ENCODE measurements around the gene OAS2.

The OAS2 gene

DNA sequence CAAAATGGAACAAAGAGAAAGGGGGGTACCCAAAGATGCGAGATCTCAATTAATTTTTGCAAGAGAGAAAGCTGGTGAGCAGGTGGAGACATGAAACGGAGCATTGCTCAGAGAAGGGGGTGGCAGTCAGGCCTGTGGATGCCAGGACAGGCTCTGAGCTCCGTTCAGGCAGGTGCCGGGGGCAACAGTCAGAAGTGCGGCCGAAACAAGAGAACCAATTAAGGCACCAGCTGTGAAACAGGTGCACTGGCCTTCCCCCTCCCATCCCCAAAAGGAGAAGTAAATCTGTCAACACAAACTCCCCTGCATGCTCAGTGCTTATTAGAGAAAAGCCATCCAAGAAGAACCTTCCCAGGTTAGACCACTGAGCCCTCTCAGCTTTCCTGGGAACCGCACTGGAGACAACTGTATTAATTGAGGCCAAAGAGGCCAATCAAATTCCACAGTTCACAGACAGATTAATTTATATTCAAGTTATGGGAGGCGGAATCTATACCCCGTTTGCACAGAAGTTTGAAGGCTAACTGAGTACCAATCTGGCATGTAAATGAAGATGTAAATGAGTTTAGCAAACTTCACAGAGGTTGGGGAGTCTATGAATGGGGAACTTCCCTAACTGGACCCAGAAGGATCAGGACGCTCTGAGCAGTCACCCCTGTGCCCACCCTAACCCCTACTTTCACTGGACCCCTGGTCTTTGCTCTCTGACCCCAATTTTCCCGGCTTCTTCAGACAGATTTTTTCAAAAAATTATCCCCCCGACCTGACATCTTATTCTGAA, 20.9 kb downstream of the OAS2 start:
- H3K4me2 ChIP-seq, result no peak overlapping the region

GRCh38 chr12:113000433-113000832, 22.1 kb downstream of the OAS2 start:
- Histone ChIP-seq H3K27ac (no peak overlapping the region), H3K4me1 (ENCODE audit: low read depth, poor library complexity, severe bottlenecking) (peaks cover 9% of the 10 kb centered on the region), H3K36me3 (ENCODE audit: insufficient read depth) (no peaks in the 10 kb centered on the region), H3K27me3 (ENCODE audit: insufficient read depth, low read depth) (no peaks in the 10 kb centered on the region), H3K4me2 (no peak overlapping the region), H3K79me2 (ENCODE audit: insufficient read depth, low read depth) (no peaks in the 10 kb centered on the region), H4K20me1 (ENCODE audit: insufficient read depth) (no peaks in the 10 kb centered on the region), H3K4me3 (IDR thresholded peaks at IDR 0.05; ENCODE audit: insufficient read depth, low read depth, low read length) (no peak overlapping the region), H3K9ac (no peak overlapping the region), H2AFZ (ENCODE audit: low read depth) (no peak overlapping the region)
- no peak for TF ChIP-seq CTCF (conservative IDR thresholded peaks at IDR 0.05; ENCODE audit: low read depth, low read length)

More for the DNA sequence above, 20.9 kb downstream of the OAS2 start:
- Histone ChIP-seq H3K4me1 (ENCODE audit: low read depth, poor library complexity, severe bottlenecking) (peaks cover 9% of the 10 kb centered on the region), H3K4me3 (IDR thresholded peaks at IDR 0.05; ENCODE audit: insufficient read depth, low read depth, low read length) (no peak overlapping the region), H3K9ac (no peak overlapping the region), H3K36me3 (ENCODE audit: insufficient read depth) (no peaks in the 10 kb centered on the region), H3K79me2 (ENCODE audit: insufficient read depth, low read depth) (no peaks in the 10 kb centered on the region), H2AFZ (ENCODE audit: low read depth) (no peak overlapping the region), H4K20me1 (ENCODE audit: insufficient read depth) (no peaks in the 10 kb centered on the region), H3K27ac (no peak overlapping the region), H3K27me3 (ENCODE audit: insufficient read depth, low read depth) (no peaks in the 10 kb centered on the region)
- no peak for TF ChIP-seq CTCF (conservative IDR thresholded peaks at IDR 0.05; ENCODE audit: low read depth, low read length)

DNA sequence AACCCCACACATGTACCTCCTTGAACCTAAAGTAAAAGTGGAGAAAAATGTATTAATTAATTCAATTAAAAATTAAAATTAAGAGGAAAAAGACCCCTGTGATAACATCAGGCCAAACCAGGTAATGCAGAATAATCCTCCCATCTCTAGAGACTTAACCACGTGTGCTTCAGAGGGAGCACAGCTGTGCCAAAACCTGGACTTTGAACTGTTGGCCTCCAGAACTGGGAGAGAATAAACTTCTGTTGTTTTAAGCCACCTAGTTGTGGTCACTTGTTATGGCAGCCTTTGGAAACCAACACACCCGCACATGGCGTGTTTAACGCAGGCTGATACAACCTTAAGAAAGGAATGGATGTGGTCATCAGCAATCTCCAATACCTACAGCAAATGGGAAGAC, 23.8 kb downstream of the OAS2 start:
- Histone ChIP-seq H3K27ac (no peak overlapping the region), H3K4me3 (IDR thresholded peaks at IDR 0.05; ENCODE audit: insufficient read depth, low read depth, low read length) (no peak overlapping the region), H2AFZ (ENCODE audit: low read depth) (no peak overlapping the region), H3K9ac (no peak overlapping the region), H3K4me1 (ENCODE audit: low read depth, poor library complexity, severe bottlenecking) (peaks cover 9% of the 10 kb centered on the region), H3K36me3 (ENCODE audit: insufficient read depth) (no peaks in the 10 kb centered on the region), H3K79me2 (ENCODE audit: insufficient read depth, low read depth) (no peaks in the 10 kb centered on the region), H4K20me1 (ENCODE audit: insufficient read depth) (no peaks in the 10 kb centered on the region), H3K4me2 (no peak overlapping the region), H3K27me3 (ENCODE audit: insufficient read depth, low read depth) (no peaks in the 10 kb centered on the region)
- 0 out of 2 replicates have a peak, but pooled peaks have one; percentile 10 for TF ChIP-seq CTCF (conservative IDR thresholded peaks at IDR 0.05; ENCODE audit: low read depth, low read length)

DNA sequence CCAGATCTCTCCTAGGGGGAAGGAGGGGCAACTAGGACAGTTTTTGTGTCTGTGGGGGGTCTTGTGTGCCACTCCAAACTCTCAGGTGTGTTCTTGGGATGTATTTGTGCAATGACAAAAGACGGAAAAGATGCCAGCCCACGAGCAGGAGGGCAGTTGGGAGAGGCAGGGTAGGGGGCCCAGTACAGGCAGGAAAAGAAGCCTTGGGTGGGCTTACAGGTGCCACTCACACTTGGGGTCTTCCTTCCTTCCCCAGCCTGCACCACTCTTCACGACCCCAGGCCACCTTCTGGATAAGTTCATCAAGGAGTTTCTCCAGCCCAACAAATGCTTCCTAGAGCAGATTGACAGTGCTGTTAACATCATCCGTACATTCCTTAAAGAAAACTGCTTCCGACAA, 24.4 kb downstream of the OAS2 start:
- Histone ChIP-seq H3K79me2 (ENCODE audit: insufficient read depth, low read depth) (no peaks in the 10 kb centered on the region), H2AFZ (ENCODE audit: low read depth) (no peak overlapping the region), H3K36me3 (ENCODE audit: insufficient read depth) (no peaks in the 10 kb centered on the region), H4K20me1 (ENCODE audit: insufficient read depth) (no peaks in the 10 kb centered on the region), H3K27ac (no peak overlapping the region), H3K9ac (no peak overlapping the region), H3K4me3 (IDR thresholded peaks at IDR 0.05; ENCODE audit: insufficient read depth, low read depth, low read length) (no peak overlapping the region), H3K4me2 (no peak overlapping the region), H3K27me3 (ENCODE audit: insufficient read depth, low read depth) (no peaks in the 10 kb centered on the region), H3K4me1 (ENCODE audit: low read depth, poor library complexity, severe bottlenecking) (peaks cover 9% of the 10 kb centered on the region)
- TF ChIP-seq CTCF (conservative IDR thresholded peaks at IDR 0.05; ENCODE audit: low read depth, low read length), result no peak
